GM12878 (cell line): ENCODE data around the gene USP15. TPM values are rescaled to one million over a fixed set of nuclear protein-coding genes. Genes with fewer than 3 reads are reported as not detected.

ENCODE experiments used
- ATAC-seq: fragments of 200-7000 bp; cut with Tn5 transposase; 3 replicates; pipeline ENCODE4 v1.9.1; 2020; ENCODE audit warnings: mild to moderate bottlenecking, moderate library complexity
- BruUV-seq: library from RNA; stranded (reverse); fragments of 400-500 nt; replicated peaks from 2 replicates; lab custom pipeline; 2021; lab: Mats Ljungman, UMichigan
- CTCF ChIA-PET: fragments of 300-600 bp; sonication (Branson Sonifier 250); formaldehyde crosslinking; extraction: SDS; loops from one replicate; lab custom pipeline; 2021; ENCODE audit warnings: inconsistent platforms; lab: Yijun Ruan, JAX
- POLR2A ChIA-PET: fragments of 350-600 bp; formaldehyde crosslinking; extraction: SDS; loops from one replicate; lab custom pipeline; 2021; ENCODE audit warnings: inconsistent platforms; lab: Charles Lee
- RAD21 ChIA-PET: fragments of 300-600 bp; sonication (Branson Sonifier 250); formaldehyde crosslinking; loops from one replicate; lab custom pipeline; 2023; ENCODE audit warnings: antibody characterized with exemption; ENCODE audit not compliant: unreplicated experiment; lab: Charles Lee
- SMC1A ChIA-PET: fragments of 300-600 bp; sonication (Branson Sonifier 250); formaldehyde crosslinking; loops from one replicate; lab custom pipeline; 2023; ENCODE audit not compliant: unreplicated experiment, uncharacterized antibody; lab: Charles Lee
- DNase-seq: peaks from one replicate; pipeline ENCODE4 v3.0.0-alpha.2; 2011; ENCODE audit warnings: low read depth, low spot score
- FAIRE-seq: peaks from 3 replicates; lab custom pipeline; 2011; peaks lifted over from hg19 to GRCh38; lab: Jason Lieb, UNC
- H2AFZ ChIP-seq: 2 replicates; pipeline ENCODE4 v1.6.0; 2011; ENCODE audit warnings: low read depth, low read length, control low read depth; ENCODE audit not compliant: control insufficient read depth
- H3K27ac ChIP-seq: 2 replicates; pipeline ENCODE4 v1.5.1; 2011; ENCODE audit warnings: control low read depth; ENCODE audit not compliant: control insufficient read depth, insufficient read depth
- H3K27me3 ChIP-seq, 2 experiments: replicated peaks in 1 of 2; 2 replicates each; pipeline versions ENCODE4 v1.6.0 to v1.6.1; 2011; ENCODE audit warnings: low read length in 1 of 2; ENCODE audit not compliant: control insufficient read depth in 2 of 2, insufficient read depth in 2 of 2
- H3K36me3 ChIP-seq, 2 experiments: 2 replicates each; pipeline ENCODE4 v1.5.1; 2011; ENCODE audit warnings: low read length in 1 of 2; ENCODE audit not compliant: control insufficient read depth in 2 of 2, insufficient read depth in 2 of 2
- H3K4me1 ChIP-seq: 2 replicates; pipeline ENCODE4 v1.6.1; 2011; ENCODE audit warnings: mild to moderate bottlenecking, low read length, moderate library complexity, mixed read lengths; ENCODE audit not compliant: control insufficient read depth, insufficient read depth
- H3K4me2 ChIP-seq: 2 replicates; pipeline ENCODE4 v1.6.0; 2011; ENCODE audit warnings: control low read depth; ENCODE audit not compliant: control insufficient read depth, insufficient read depth
- H3K4me3 ChIP-seq: fragments of 200-600 bp; sonication (generic); 2 replicates; pipeline ENCODE4 v1.5.1; 2016
- H3K79me2 ChIP-seq: 2 replicates; pipeline ENCODE4 v1.6.0; 2011; ENCODE audit warnings: low read length; ENCODE audit not compliant: control insufficient read depth, insufficient read depth
- H3K9ac ChIP-seq: 2 replicates; pipeline ENCODE4 v1.8.0; 2011; ENCODE audit warnings: low read length, control low read depth, mixed read lengths; ENCODE audit not compliant: control insufficient read depth, insufficient read depth
- H3K9me3 ChIP-seq: replicated peaks from 3 replicates; pipeline ENCODE4 v1.5.1; 2011; ENCODE audit warnings: mild to moderate bottlenecking, low read length; ENCODE audit not compliant: control insufficient read depth, insufficient read depth
- H4K20me1 ChIP-seq: 2 replicates; pipeline ENCODE4 v1.6.0; 2011; ENCODE audit not compliant: control insufficient read depth, insufficient read depth
- BHLHE40 ChIP-seq, 2 experiments: fragments of 450-650 bp in 1 of 2; IDR thresholded peaks; 2 replicates each; pipeline ENCODE4 v1.6.1; 2011 to 2017; ENCODE audit warnings: low read depth in 2 of 2, borderline replicate concordance in 1 of 2, improper control_type of control experiment in 1 of 2, low read length in 1 of 2, mild to moderate bottlenecking in 1 of 2
- CBX3 ChIP-seq: fragments of 200-600 bp; sonication (generic); IDR thresholded peaks from 2 replicates; pipeline ENCODE4 v1.6.1; 2016; ENCODE audit warnings: low read depth, borderline replicate concordance
- FOS ChIP-seq: IDR thresholded peaks from 3 replicates; pipeline ENCODE4 v1.6.1; 2011; ENCODE audit warnings: borderline replicate concordance; ENCODE audit not compliant: insufficient read length; ENCODE audit errors: extremely low read depth
- HCFC1 ChIP-seq: fragments of 150-350 bp; IDR thresholded peaks from 2 replicates; pipeline ENCODE4 v1.6.1; 2014; ENCODE audit warnings: low read length
- HDAC6 ChIP-seq: fragments of 200-600 bp; sonication (generic); IDR thresholded peaks from one replicate; pipeline ENCODE4 v1.8.0; 2017; ENCODE audit warnings: antibody characterized with exemption; ENCODE audit not compliant: unreplicated experiment
- MAX ChIP-seq: IDR thresholded peaks from 2 replicates; pipeline ENCODE4 v1.6.1; 2012; ENCODE audit warnings: low read depth, low read length, improper control_type of control experiment
- NFYB ChIP-seq: IDR thresholded peaks from 2 replicates; pipeline ENCODE4 v1.6.1; 2011; ENCODE audit warnings: low read depth, mild to moderate bottlenecking, low read length, improper control_type of control experiment, moderate library complexity; ENCODE audit not compliant: insufficient read depth
- PBX3 ChIP-seq: IDR thresholded peaks from 2 replicates; pipeline ENCODE4 v1.6.1; 2011; ENCODE audit warnings: mild to moderate bottlenecking, low read depth, low read length, moderate library complexity; ENCODE audit not compliant: insufficient replicate concordance
- POU2F2 ChIP-seq: IDR thresholded peaks from 3 replicates; pipeline ENCODE4 v1.6.1; 2011; ENCODE audit warnings: low read depth, mild to moderate bottlenecking, low read length, borderline replicate concordance
- RAD21 ChIP-seq: IDR thresholded peaks from 2 replicates; pipeline ENCODE4 v1.6.1; 2011; ENCODE audit warnings: mild to moderate bottlenecking, low read depth, low read length, moderate library complexity; ENCODE audit not compliant: insufficient read depth
- SMAD1 ChIP-seq: fragments of 450-650 bp; IDR thresholded peaks from 2 replicates; pipeline ENCODE4 v1.6.1; 2018; ENCODE audit warnings: mild to moderate bottlenecking, low read depth; ENCODE audit not compliant: partially characterized antibody
- TCF7 ChIP-seq: IDR thresholded peaks from 2 replicates; pipeline ENCODE4 v1.6.1; 2014; ENCODE audit warnings: antibody characterized with exemption, borderline replicate concordance
- ZBTB11 ChIP-seq: fragments of 450-650 bp; formaldehyde crosslinking; IDR thresholded peaks from 2 replicates; pipeline ENCODE4 v1.5.0; 2022; ENCODE audit warnings: mild to moderate bottlenecking, missing genetic modification characterization
- ZNF207 ChIP-seq: fragments of 450-650 bp; IDR thresholded peaks from 2 replicates; pipeline ENCODE4 v1.6.1; 2014; ENCODE audit warnings: antibody characterized with exemption, mild to moderate bottlenecking, borderline replicate concordance
- WGBS: methylation state at CpG from one replicate; pipeline ENCODE4 v1.1.6; 2016; ENCODE audit warnings: low lambda C conversion rate; ENCODE audit not compliant: insufficient replicate concordance, insufficient coverage; ENCODE audit errors: missing lambda C conversion rate; 5-methylcytosine and 5-hydroxymethylcytosine counted together
- in situ Hi-C: fragments of 300-500 bp; cut with MboI; formaldehyde crosslinking; loops from 9 replicates; pipeline ENCODE4 v1.14.3; 2018; ENCODE audit warnings: mixed read lengths
- intact Hi-C: fragments of 100-400 bp; cut with micrococcal nuclease; formaldehyde crosslinking; loops from one replicate; pipeline ENCODE4 v1.14.2; 2022; ENCODE audit not compliant: unreplicated experiment
- polyA plus RNA-seq, 11 experiments: library from polyadenylated mRNA; depleted of rRNA in 4 of 11; unstranded in 6 of 11; stranded (reverse) in 5 of 11; fragments of >200 nt; fragmentation: Nextera tagmentation in 4 of 11; fragmentation: Illumina TruSeq in 1 of 11; extraction: Ambion mirVana in 4 of 11; extraction: Trizol in 1 of 11; gene quantifications; 1 replicate in 1 of 11; 2 replicates in 10 of 11; pipeline versions ENCODE4 v1.2.1 to v1.2.3, GENCODE V29; 2011 to 2016; ENCODE audit warnings: inconsistent platforms in 2 of 11, missing spikeins in 2 of 11, low read depth in 1 of 11
- total RNA-seq, 4 experiments: library from RNA; depleted of rRNA in 3 of 4; stranded (reverse); fragments of >200 nt in 3 of 4; fragmentation: Illumina TruSeq in 1 of 4; extraction: Trizol in 1 of 4; gene quantifications; 2 replicates each; pipeline versions ENCODE4 v1.2.1 to v1.2.3, GENCODE V29; 2013 to 2021

Gene USP15
- total and polyA plus RNA-seq, 10 of the 15 experiments (the other 5 are each of a cell fraction or from before 2014, with no cell fraction given), result 57.6 to 101 (median 90.2) TPM

DNA sequence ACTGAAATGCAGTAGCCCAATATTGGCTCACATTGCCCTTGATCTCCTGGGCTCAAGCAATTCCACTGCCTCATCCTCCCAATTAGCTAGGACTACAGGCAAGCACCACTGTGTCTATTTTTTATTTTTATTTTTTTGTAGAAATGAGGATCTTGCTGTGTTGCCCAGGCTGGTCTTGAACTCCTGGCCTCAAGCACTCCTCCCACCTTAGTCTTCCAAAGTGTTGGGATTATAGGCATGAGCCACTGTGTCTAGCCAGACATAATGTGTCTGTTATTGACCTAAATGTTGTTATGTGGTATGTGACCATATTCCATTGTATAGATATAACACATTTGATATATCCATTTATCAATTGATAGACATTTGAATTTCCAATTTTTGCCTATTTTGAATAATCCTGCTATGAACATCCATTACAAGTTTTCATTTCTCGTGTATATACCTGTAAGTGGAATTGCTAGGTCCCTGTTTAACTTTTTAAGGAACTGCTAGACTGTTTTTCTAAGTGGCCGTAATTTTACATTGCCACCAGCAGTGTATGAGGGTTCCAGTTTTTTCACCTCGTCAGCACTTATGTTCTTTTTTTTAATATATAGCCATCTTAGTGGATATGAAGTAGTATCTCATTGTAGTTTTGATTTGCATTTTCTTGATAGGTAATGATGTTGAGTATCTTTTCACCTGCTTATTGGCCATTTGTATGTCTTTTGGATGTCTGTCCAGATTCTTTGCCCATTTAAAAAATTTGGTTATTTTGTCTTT, 9.4 kb downstream of the USP15 start:
- FAIRE-seq (no peak), ATAC-seq (no peak), DNase-seq (no peak)
- ChIA-PET POLR2A (no interaction called here), CTCF (interaction anchor here (0.5 kb wide), 1 partner anchor 31 kb away, joined by 3 read pairs; no protein-coding TSS in a partner anchor), SMC1A (interaction anchor here (2.5 kb wide), 1 partner anchor 23 kb away, joined by 9 read pairs; no protein-coding TSS in a partner anchor), RAD21 (no interaction called here)
- Histone ChIP-seq H3K27me3 (no peaks in the 10 kb centered on the region), H3K9ac (no peak overlapping the region), H3K9me3 (no peaks in the 10 kb centered on the region; the same call in 2 of the 3 replicates), H3K4me2 (no peak overlapping the region; the same call in 1 of the 2 replicates), H3K36me3 (no peaks in the 10 kb centered on the region; a peak in 2 of 4 replicates), H4K20me1 (no peaks in the 10 kb centered on the region), H3K79me2 (peaks cover 98% of the 10 kb centered on the region), H3K4me1 (peaks cover 23% of the 10 kb centered on the region), H2AFZ (no peak overlapping the region), H3K27ac (no peak overlapping the region), H3K4me3 (no peak overlapping the region)
- WGBS, result 81% methylated on average over 3 of the region's 3 CpGs
- BruUV-seq, result no TSS peak
- TF ChIP-seq ZBTB11 (CRISPR knock-in tag) (no peak), SMAD1 (no peak), BHLHE40 (IDR thresholded peaks at IDR 0.05; ENCODE audit: borderline replicate concordance in 1 of 2, low read depth in 2 of 2, low read length in 1 of 2) (no peak), MAX (no peak), HCFC1 (no peak), FOS (no peak), NFYB (no peak), TCF7 (no peak), CBX3 (no peak), PBX3 (no peak), HDAC6 (no peak), ZNF207 (no peak), POU2F2 (no peak), RAD21 (no peak)
- in situ Hi-C loops, result no loop called here
- intact Hi-C loops, result loop anchor here (10.0 kb wide), 2 partner anchors 205 to 535 kb away; no protein-coding TSS in a partner anchor
